Measurements from ENCODE around the gene TNFSF15. TPM values are rescaled to one million over a fixed set of nuclear protein-coding genes. Genes with fewer than 3 reads are reported as not detected.

TNFSF15 gene
- total RNA-seq, 4 donors from 2014 or later, result 0.15 to 3.3 TPM; not detected in 2

DNA sequence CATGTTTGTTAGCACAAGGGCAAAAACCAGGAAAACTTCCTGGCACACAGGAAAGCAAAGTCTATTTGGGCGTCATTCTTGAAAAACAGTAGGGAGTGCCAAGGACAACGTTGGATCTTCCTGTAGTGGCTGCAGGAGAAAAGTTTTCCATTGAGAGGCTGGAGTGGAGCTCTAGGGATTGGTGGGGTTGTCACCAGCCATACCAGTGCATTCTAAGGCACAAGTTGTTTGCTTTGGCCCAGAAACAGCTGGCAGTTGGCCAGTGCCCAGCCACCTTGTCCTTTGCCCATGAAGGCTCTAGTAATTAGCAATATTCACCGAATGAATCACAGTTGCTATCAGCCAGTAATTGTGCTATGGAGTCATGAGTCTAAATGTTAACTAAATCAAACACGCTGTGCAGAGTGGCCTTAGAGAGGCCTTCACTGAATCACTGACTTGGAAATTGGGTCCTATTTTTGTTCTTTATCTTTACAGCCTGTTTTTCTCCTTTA is 26.4 kb downstream of the TNFSF15 start:
- Histone ChIP-seq H3K4me1 (no peaks in the 10 kb centered on the region), H3K27me3 (no peaks in the 10 kb centered on the region), H3K36me3 (no peaks in the 10 kb centered on the region), H3K27ac (no peak overlapping the region), H3K9me3 (no peaks in the 10 kb centered on the region), H3K4me3 (no peak overlapping the region)
- no peak for TF ChIP-seq POLR2A (IDR thresholded peaks at IDR 0.05)
- TF ChIP-seq, protein P1, sequence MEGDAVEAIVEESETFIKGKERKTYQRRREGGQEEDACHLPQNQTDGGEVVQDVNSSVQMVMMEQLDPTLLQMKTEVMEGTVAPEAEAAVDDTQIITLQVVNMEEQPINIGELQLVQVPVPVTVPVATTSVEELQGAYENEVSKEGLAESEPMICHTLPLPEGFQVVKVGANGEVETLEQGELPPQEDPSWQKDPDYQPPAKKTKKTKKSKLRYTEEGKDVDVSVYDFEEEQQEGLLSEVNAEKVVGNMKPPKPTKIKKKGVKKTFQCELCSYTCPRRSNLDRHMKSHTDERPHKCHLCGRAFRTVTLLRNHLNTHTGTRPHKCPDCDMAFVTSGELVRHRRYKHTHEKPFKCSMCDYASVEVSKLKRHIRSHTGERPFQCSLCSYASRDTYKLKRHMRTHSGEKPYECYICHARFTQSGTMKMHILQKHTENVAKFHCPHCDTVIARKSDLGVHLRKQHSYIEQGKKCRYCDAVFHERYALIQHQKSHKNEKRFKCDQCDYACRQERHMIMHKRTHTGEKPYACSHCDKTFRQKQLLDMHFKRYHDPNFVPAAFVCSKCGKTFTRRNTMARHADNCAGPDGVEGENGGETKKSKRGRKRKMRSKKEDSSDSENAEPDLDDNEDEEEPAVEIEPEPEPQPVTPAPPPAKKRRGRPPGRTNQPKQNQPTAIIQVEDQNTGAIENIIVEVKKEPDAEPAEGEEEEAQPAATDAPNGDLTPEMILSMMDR (IDR thresholded peaks at IDR 0.05), result no peak
- peak; percentile 34 to 68 for DNase-seq
- intact Hi-C loops (cut with DNase I; ENCODE audit: low total_unique reads), result no loop called here

DNA sequence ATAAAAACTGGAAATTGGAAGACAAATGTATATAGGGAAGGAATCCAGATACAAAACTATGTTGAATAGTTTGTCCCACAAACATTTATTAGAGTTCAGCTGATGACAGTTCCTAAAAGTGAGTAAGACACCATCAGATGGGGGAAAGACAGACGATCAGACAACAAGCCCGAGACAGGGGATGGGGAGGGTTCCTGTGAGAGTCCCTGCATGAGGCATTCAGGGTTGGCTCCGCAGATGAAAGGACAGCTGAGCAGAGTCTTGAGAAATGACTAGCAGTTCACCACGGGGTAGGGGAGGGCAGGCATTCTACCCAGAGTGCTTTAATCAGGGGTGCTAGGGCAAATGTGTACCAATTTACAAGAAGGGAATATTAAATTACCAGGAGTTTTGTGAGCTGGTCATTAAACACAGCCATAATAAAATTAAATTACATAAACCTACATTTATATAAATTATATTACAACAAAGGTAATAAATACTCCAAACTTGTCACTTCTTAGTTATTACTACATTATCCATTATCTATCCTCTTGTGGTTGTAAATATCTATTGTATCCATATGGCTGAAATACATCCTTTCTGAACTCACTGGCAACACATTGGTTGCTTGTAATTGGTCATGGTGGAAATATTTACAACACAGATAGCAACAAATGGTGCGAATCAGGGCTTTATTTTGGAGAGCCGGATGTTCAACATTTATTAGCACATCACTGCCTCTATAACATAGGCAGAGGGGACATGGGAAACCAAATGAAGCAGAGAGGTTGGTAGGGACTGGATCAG is 27.8 kb downstream of the TNFSF15 start:
- DNase-seq, result no peak
- Histone ChIP-seq H3K4me1 (no peaks in the 10 kb centered on the region), H3K4me3 (no peak overlapping the region), H3K27me3 (no peaks in the 10 kb centered on the region), H3K9me3 (no peaks in the 10 kb centered on the region), H3K36me3 (no peaks in the 10 kb centered on the region), H3K27ac (no peak overlapping the region)
- intact Hi-C loops (cut with DNase I; ENCODE audit: low total_unique reads), result no loop called here
- TF ChIP-seq POLR2A (IDR thresholded peaks at IDR 0.05), result no peak
- TF ChIP-seq, protein P1 (IDR thresholded peaks at IDR 0.05), result no peak

DNA sequence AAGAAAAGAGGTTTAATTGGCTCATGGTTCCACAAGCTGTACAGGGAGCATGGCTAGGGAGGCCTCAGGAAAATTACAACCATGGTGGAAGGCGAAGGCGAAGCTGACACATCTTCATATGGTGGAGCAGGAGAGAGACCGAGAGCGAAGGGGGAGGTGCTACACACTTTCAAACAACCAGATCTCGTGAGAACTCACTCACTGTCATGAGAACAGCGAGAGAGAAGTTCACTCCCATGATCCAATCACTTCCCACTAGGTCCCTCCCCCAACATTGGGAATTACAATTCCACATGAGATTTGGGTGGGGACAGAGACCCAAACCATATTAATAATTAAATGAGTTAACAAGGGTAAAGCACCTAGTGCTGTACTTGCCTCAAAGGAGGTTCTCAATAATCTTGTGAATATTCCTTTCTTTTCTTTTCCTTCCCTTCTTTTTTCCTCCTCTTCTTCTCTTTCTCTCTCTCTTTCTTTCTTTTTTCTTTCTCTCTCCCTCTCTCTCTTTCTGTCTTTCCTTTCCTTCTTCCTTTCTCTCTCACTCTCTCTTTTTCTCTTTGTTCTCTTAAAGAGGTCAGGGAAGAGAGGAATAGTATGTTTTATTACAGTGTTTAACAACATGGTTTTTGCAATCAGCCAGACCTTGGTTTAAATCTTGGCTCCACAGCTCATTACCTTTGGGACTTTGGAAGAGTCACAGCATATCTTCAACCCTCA is 29.0 kb downstream of the TNFSF15 start:
- TF ChIP-seq, protein P1 (IDR thresholded peaks at IDR 0.05), result no peak
- no peak for TF ChIP-seq POLR2A (IDR thresholded peaks at IDR 0.05)
- H3K27ac ChIP-seq, result no peak overlapping the region
- no peaks in the 10 kb centered on the region for H3K36me3 ChIP-seq
- DNase-seq, result no peak
- H3K4me1 ChIP-seq, result no peaks in the 10 kb centered on the region
- no peaks in the 10 kb centered on the region for H3K9me3 ChIP-seq
- no peak overlapping the region for H3K4me3 ChIP-seq
- intact Hi-C loops (cut with DNase I; ENCODE audit: low total_unique reads), result no loop called here
- no peaks in the 10 kb centered on the region for H3K27me3 ChIP-seq

DNA sequence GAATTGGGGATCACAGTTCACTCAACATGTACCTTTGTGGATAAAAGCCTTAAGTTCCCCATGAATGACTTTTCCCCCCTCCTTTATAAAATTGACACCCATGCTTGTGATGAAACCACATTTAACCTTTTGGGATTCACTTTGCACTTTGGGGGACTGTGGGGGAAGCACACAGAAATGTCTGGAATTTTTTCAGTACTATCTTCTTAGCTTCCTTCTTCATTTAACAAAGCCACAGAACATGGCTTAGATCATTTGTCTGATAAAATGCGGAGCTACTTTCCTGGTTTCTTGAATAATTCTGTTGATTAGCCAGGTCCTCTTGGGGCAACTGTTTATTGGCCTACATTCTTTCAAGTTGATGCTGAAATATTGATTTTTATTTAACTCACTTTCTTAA is 29.9 kb downstream of the TNFSF15 start:
- DNase-seq, result no peak
- H3K36me3 ChIP-seq, result no peaks in the 10 kb centered on the region
- H3K27me3 ChIP-seq, result no peaks in the 10 kb centered on the region
- intact Hi-C loops (cut with DNase I; ENCODE audit: low total_unique reads), result no loop called here
- H3K4me3 ChIP-seq, result no peak overlapping the region
- H3K27ac ChIP-seq, result no peak overlapping the region
- TF ChIP-seq, protein P1 (IDR thresholded peaks at IDR 0.05), result no peak
- no peaks in the 10 kb centered on the region for H3K4me1 ChIP-seq
- no peaks in the 10 kb centered on the region for H3K9me3 ChIP-seq

DNA sequence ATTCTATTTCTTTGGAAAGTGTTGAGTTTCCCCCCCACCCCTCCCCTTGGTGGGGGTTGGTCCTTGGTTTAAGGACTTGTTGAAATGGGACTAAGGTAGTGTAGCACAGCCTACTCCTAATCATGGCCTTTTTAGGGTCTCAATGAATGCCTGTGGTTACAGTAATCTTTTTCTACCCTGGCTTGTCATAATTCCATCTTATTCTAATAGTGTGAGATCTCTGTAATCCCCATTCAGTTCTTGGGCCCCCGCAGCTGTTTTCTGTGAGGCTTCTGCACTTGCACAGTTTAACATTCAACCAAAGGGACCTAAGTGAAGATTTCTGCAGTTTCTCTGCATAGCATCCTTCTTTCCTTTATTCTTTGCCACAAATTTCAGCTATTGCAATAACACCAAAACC is 30.7 kb downstream of the TNFSF15 start:
- intact Hi-C loops (cut with DNase I; ENCODE audit: low total_unique reads), result no loop called here
- TF ChIP-seq, protein P1 (IDR thresholded peaks at IDR 0.05), result no peak
- TF ChIP-seq POLR2A (IDR thresholded peaks at IDR 0.05), result no peak
- Histone ChIP-seq H3K27me3 (no peaks in the 10 kb centered on the region), H3K4me3 (no peak overlapping the region), H3K36me3 (no peaks in the 10 kb centered on the region), H3K27ac (no peak overlapping the region), H3K4me1 (no peaks in the 10 kb centered on the region), H3K9me3 (no peaks in the 10 kb centered on the region)
- no peak for DNase-seq

Measured in uterus (tissue), 4 donors.